ENCODE measurements around the gene RHCE. TPM values are rescaled to one million over a fixed set of nuclear protein-coding genes. Genes with fewer than 3 reads are reported as not detected.

The RHCE gene
- total and polyA plus RNA-seq, 9 of the 15 experiments (the other 6 are each of a cell fraction or from before 2014, with no cell fraction given): 5.4 to 31.5 (median 12.6) TPM

GRCh38 chr1:25338188-25338981 is 82.2 kb downstream of the RHCE start, which contains the start of gene TMEM50A (continued):
- TF ChIP-seq CEBPZ (IDR thresholded peaks at IDR 0.05; ENCODE audit: borderline replicate concordance, low read depth, low read length) (no peak), HOMEZ (CRISPR knock-in tag; IDR thresholded peaks at IDR 0.05) (0 out of 2 replicates have a peak, but pooled peaks have one; percentile 39), ZBTB33 (CRISPR knock-in tag; IDR thresholded peaks at IDR 0.05) (0 out of 2 replicates have a peak, but pooled peaks have one; percentile 5), POLR2G (IDR thresholded peaks at IDR 0.05; ENCODE audit: low read depth, low read length) (peak; percentile 86), CHD4 (IDR thresholded peaks at IDR 0.05; ENCODE audit: insufficient read depth, insufficient replicate concordance, low read depth, low read length, poor library complexity, severe bottlenecking) (peak; percentile 61), EHMT2 (IDR thresholded peaks at IDR 0.05) (no peak), PRPF4 (IDR thresholded peaks at IDR 0.05; ENCODE audit: insufficient read depth, low read depth, low read length, poor library complexity, severe bottlenecking) (no peak), ESRRA (IDR thresholded peaks at IDR 0.05; ENCODE audit: borderline replicate concordance, low read depth) (peak; percentile 42; the same call in 1 of the 2 replicates), MTA3 (IDR thresholded peaks at IDR 0.05; ENCODE audit: borderline replicate concordance) (peak; percentile 85; the same call in 1 of the 2 replicates), HCFC1 (IDR thresholded peaks at IDR 0.05; ENCODE audit: low read depth, low read length) (peak; percentile 9; the same call in 1 of the 2 replicates), CBX1 (IDR thresholded peaks at IDR 0.05; ENCODE audit: low read depth) (peak; percentile 17; the same call in 1 of the 2 replicates), PKNOX1 (IDR thresholded peaks at IDR 0.05) (peak; percentile 74), HINFP (tag; conservative IDR thresholded peaks at IDR 0.05; ENCODE audit: low read depth) (0 out of 2 replicates have a peak, but pooled peaks have one; percentile 54)

Measured in K562 (cell line).